Measurements from ENCODE around the gene TP63.
"Not testable (repeated sequence)": the region's sequence is repeated elsewhere in the genome, so short reads cannot be mapped to it uniquely, and the experiment has no call there.

TP63 gene

GRCh38 chr3:189638276-189639031, 7.3 kb downstream of the TP63 start:
- peaks cover 0 to 6% of the 10 kb centered on the region in 2 donors for H3K9me3 Mint-ChIP-seq
- no peak overlapping the region for H3K4me3 Mint-ChIP-seq
- DNase-seq (no peak), ATAC-seq (no peak)
- no peaks in the 10 kb centered on the region for H3K4me1 Mint-ChIP-seq
- no peak overlapping the region for H3K27ac Mint-ChIP-seq
- no peaks in the 10 kb centered on the region for H3K27me3 Mint-ChIP-seq

GRCh38 chr3:189641776-189642175, 10.6 kb downstream of the TP63 start:
- DNase-seq (no peak), ATAC-seq (peak; percentile 39)
- H3K4me1 Mint-ChIP-seq, result no peaks in the 10 kb centered on the region
- no peaks in the 10 kb centered on the region for H3K27me3 Mint-ChIP-seq
- H3K27ac Mint-ChIP-seq, result no peak overlapping the region
- peaks cover 5 to 6% of the 10 kb centered on the region in 2 donors for H3K9me3 Mint-ChIP-seq
- no peak overlapping the region for H3K4me3 Mint-ChIP-seq

GRCh38 chr3:189646853-189647542, 15.8 kb downstream of the TP63 start:
- DNase-seq (no peak), ATAC-seq (no peak)
- no peak overlapping the region for H3K27ac Mint-ChIP-seq
- no peak overlapping the region for H3K4me3 Mint-ChIP-seq
- no peaks in the 10 kb centered on the region for H3K27me3 Mint-ChIP-seq
- H3K4me1 Mint-ChIP-seq, result no peaks in the 10 kb centered on the region
- H3K9me3 Mint-ChIP-seq, result peaks cover 0 to 20% of the 10 kb centered on the region in 2 donors

- H3K27me3 Mint-ChIP-seq, result no peaks in the 10 kb centered on the region
- H3K27ac Mint-ChIP-seq, result no peak overlapping the region
- no peaks in the 10 kb centered on the region for H3K4me1 Mint-ChIP-seq
- no peak overlapping the region for H3K4me3 Mint-ChIP-seq
- peaks cover 22 to 31% of the 10 kb centered on the region in 2 donors for H3K9me3 Mint-ChIP-seq
- ATAC-seq (no peak), DNase-seq (no peak)
Measured at GRCh38 chr3:189652042-189652441, 20.9 kb downstream of the TP63 start.

- H3K27me3 Mint-ChIP-seq, result no peaks in the 10 kb centered on the region
- H3K4me3 Mint-ChIP-seq, result no peak overlapping the region
Measured at GRCh38 chr3:189655617-189656016, 24.4 kb downstream of the TP63 start.

GRCh38 chr3:189659571-189659970, 28.4 kb downstream of the TP63 start:
- H3K4me1 Mint-ChIP-seq, result no peaks in the 10 kb centered on the region
- H3K27me3 Mint-ChIP-seq, result peaks cover 12% of the 10 kb centered on the region
- DNase-seq (no peak), ATAC-seq (no peak)
- no peak overlapping the region for H3K27ac Mint-ChIP-seq
- peaks cover 23 to 28% of the 10 kb centered on the region in 2 donors for H3K9me3 Mint-ChIP-seq
- no peak overlapping the region for H3K4me3 Mint-ChIP-seq

More at GRCh38 chr3:189655617-189656016, 24.4 kb downstream of the TP63 start:
- Mint-ChIP-seq H3K9me3 (peaks cover 28 to 29% of the 10 kb centered on the region in 2 donors), H3K4me1 (no peaks in the 10 kb centered on the region), H3K27ac (no peak overlapping the region)
- no peak for DNase-seq
- no peak for ATAC-seq

GRCh38 chr3:189664311-189664710, 33.1 kb downstream of the TP63 start:
- Mint-ChIP-seq H3K9me3 (no peaks in the 10 kb centered on the region), H3K4me1 (no peaks in the 10 kb centered on the region), H3K27ac (no peak overlapping the region), H3K4me3 (no peak overlapping the region), H3K27me3 (peaks cover 12% of the 10 kb centered on the region)
- DNase-seq, result no peak
- no peak for ATAC-seq

- H3K4me3 Mint-ChIP-seq, H3K9me3 Mint-ChIP-seq, ATAC-seq, H3K27ac Mint-ChIP-seq, H3K27me3 Mint-ChIP-seq, H3K4me1 Mint-ChIP-seq, DNase-seq: not testable (repeated sequence)
Measured at GRCh38 chr3:189672346-189672745, 41.2 kb downstream of the TP63 start.

- H3K9me3 Mint-ChIP-seq, result peaks cover 5 to 11% of the 10 kb centered on the region in 2 donors
Measured at GRCh38 chr3:189673535-189673934, 42.3 kb downstream of the TP63 start.

GRCh38 chr3:189674249-189674913, 43.2 kb downstream of the TP63 start:
- ATAC-seq (no peak), DNase-seq (no peak)
- Mint-ChIP-seq H3K4me1 (no peaks in the 10 kb centered on the region), H3K27me3 (no peaks in the 10 kb centered on the region), H3K4me3 (no peak overlapping the region), H3K27ac (no peak overlapping the region), H3K9me3 (peaks cover 5 to 15% of the 10 kb centered on the region in 2 donors)

More at GRCh38 chr3:189673535-189673934, 42.3 kb downstream of the TP63 start:
- DNase-seq (no peak), ATAC-seq (no peak)
- H3K27ac Mint-ChIP-seq, result no peak overlapping the region
- no peaks in the 10 kb centered on the region for H3K4me1 Mint-ChIP-seq
- no peaks in the 10 kb centered on the region for H3K27me3 Mint-ChIP-seq
- H3K4me3 Mint-ChIP-seq, result no peak overlapping the region

GRCh38 chr3:189677667-189678066, 46.5 kb downstream of the TP63 start:
- no peak for DNase-seq
- peaks cover 0 to 15% of the 10 kb centered on the region in 2 donors for H3K9me3 Mint-ChIP-seq
- no peaks in the 10 kb centered on the region for H3K4me1 Mint-ChIP-seq
- no peaks in the 10 kb centered on the region for H3K27me3 Mint-ChIP-seq
- no peak for ATAC-seq
- no peak overlapping the region for H3K4me3 Mint-ChIP-seq
- no peak overlapping the region for H3K27ac Mint-ChIP-seq

- H3K9me3 Mint-ChIP-seq, result peaks cover 0 to 15% of the 10 kb centered on the region in 2 donors
- H3K4me3 Mint-ChIP-seq, result no peak overlapping the region
- ATAC-seq (no peak), DNase-seq (no peak)
- no peaks in the 10 kb centered on the region for H3K27me3 Mint-ChIP-seq
- peaks cover 17% of the 10 kb centered on the region for H3K4me1 Mint-ChIP-seq
- no peak overlapping the region for H3K27ac Mint-ChIP-seq
Measured at GRCh38 chr3:189680723-189681122, 49.5 kb downstream of the TP63 start.

GRCh38 chr3:189683546-189684255, 52.5 kb downstream of the TP63 start:
- DNase-seq, result no peak
- peaks cover 22% of the 10 kb centered on the region for H3K4me1 Mint-ChIP-seq
- no peak overlapping the region for H3K4me3 Mint-ChIP-seq
- no peaks in the 10 kb centered on the region for H3K27me3 Mint-ChIP-seq
- no peak for ATAC-seq
- peaks cover 0 to 2% of the 10 kb centered on the region in 2 donors for H3K9me3 Mint-ChIP-seq
- no peak overlapping the region for H3K27ac Mint-ChIP-seq

GRCh38 chr3:189684317-189684716, 53.1 kb downstream of the TP63 start:
- Mint-ChIP-seq H3K4me1 (peaks cover 22% of the 10 kb centered on the region), H3K27ac (no peak overlapping the region), H3K9me3 (no peaks in the 10 kb centered on the region), H3K4me3 (no peak overlapping the region), H3K27me3 (no peaks in the 10 kb centered on the region)
- DNase-seq (no peak), ATAC-seq (no peak)

GRCh38 chr3:189685291-189685690, 54.1 kb downstream of the TP63 start:
- Mint-ChIP-seq H3K27me3 (no peaks in the 10 kb centered on the region), H3K4me3 (no peak overlapping the region), H3K4me1 (peaks cover 22% of the 10 kb centered on the region), H3K9me3 (no peaks in the 10 kb centered on the region), H3K27ac (no peak overlapping the region)
- DNase-seq (no peak), ATAC-seq (no peak)

Measured in stimulated activated naive CD8-positive, alpha-beta T cell treated with anti-CD3 and anti-CD28 coated beads, Interleukin-15, amount 100 ng/mL, for 72 hours (primary cell).